Mesodermal cell (in vitro differentiated cells): ENCODE measurements around the gene GABRR3.

Source experiments
- H3K27ac ChIP-seq: 2 replicates; pipeline ENCODE4 v1.7.0; 2013; ENCODE audit warnings: mild to moderate bottlenecking, low read depth, low read length, moderate library complexity; ENCODE audit not compliant: severe bottlenecking
- H3K36me3 ChIP-seq: 2 replicates; pipeline ENCODE4 v1.7.1; 2013; ENCODE audit warnings: mild to moderate bottlenecking, low read length, moderate library complexity; ENCODE audit not compliant: control insufficient read depth, insufficient read depth
- H3K4me1 ChIP-seq: one replicate; pipeline ENCODE4 v1.7.1; 2013; ENCODE audit warnings: mild to moderate bottlenecking, low read length; ENCODE audit not compliant: insufficient read depth, control insufficient read depth, poor library complexity, severe bottlenecking
- H3K4me3 ChIP-seq: 2 replicates; pipeline ENCODE4 v1.7.0; 2013; ENCODE audit warnings: low read length, control low read depth, mild to moderate bottlenecking; ENCODE audit not compliant: insufficient read depth, poor library complexity, severe bottlenecking; ENCODE audit errors: extremely low read depth
- H3K9me3 ChIP-seq: 2 replicates; pipeline ENCODE4 v1.7.1; 2013; ENCODE audit warnings: mild to moderate bottlenecking, low read length, moderate library complexity; ENCODE audit not compliant: control insufficient read depth
- WGBS, 2 experiments: methylation state at CpG; one replicate each; pipeline ENCODE4 v1.1.5; 2013; ENCODE audit warnings: missing lambda C conversion rate in 2 of 2; ENCODE audit not compliant: insufficient coverage in 2 of 2; 5-methylcytosine and 5-hydroxymethylcytosine counted together

GABRR3 gene

DNA sequence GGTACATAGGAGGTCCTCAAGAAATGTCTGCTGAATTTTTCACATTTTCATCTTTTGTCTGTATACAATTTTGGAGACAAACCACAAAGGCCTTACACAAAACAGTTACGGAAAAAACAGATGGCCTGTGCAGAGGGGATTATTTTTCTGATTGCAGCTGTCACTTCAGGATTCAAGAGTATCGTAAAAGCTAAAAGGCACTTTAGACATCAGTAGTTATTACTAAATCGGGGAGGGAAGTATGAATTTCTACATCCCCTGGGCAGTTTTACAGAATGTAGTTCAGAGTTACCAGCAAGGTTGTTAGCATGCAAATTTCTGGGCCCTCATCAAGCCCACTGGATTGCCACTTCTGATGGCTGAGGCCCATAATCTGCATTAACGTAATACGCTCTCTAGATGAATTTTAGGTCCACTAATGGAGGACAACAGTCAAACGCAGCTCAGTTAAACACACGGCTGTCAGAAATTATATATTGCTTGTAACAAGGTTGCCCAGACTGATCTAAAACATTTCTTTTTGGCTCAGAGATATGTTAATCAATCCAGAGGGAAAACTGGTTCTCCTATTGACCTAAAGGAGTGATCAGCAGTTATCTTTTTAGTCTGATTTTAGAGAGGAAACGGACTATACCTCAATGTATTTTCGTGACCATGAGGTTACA is 64.0 kb downstream of the GABRR3 start:
- no peak overlapping the region for H3K27ac ChIP-seq
- H3K4me3 ChIP-seq = peak overlapping the region; percentile 47
- 96% methylated on average over 7 of the region's 9 CpGs for WGBS, 2 experiments
- H3K36me3 ChIP-seq = peaks cover 13% of the 10 kb centered on the region
- no peaks in the 10 kb centered on the region for H3K9me3 ChIP-seq
- peaks cover 8% of the 10 kb centered on the region for H3K4me1 ChIP-seq

- Histone ChIP-seq H3K27ac (no peak overlapping the region), H3K9me3 (no peaks in the 10 kb centered on the region), H3K4me3 (no peak overlapping the region), H3K4me1 (peaks cover 8% of the 10 kb centered on the region), H3K36me3 (peaks cover 15% of the 10 kb centered on the region)
- WGBS, 2 experiments = no CpG with 5 or more reads among the region's 1 CpG
Observed at GRCh38 chr3:97970156-97970555, 65.0 kb downstream of the GABRR3 start.

GRCh38 chr3:97969541-97969940 is 65.6 kb downstream of the GABRR3 start:
- WGBS, 2 experiments = 93% methylated on average over 4 of the region's 5 CpGs
- peaks cover 8% of the 10 kb centered on the region for H3K4me1 ChIP-seq
- H3K9me3 ChIP-seq = no peaks in the 10 kb centered on the region
- H3K4me3 ChIP-seq = no peak overlapping the region
- H3K36me3 ChIP-seq = peaks cover 18% of the 10 kb centered on the region
- H3K27ac ChIP-seq = no peak overlapping the region

GRCh38 chr3:97968376-97968775 is 66.7 kb downstream of the GABRR3 start:
- 80% methylated on average over 1 of the region's 1 CpG; no CpG with 5 or more reads in 1 of the 2 experiments for WGBS, 2 experiments
- Histone ChIP-seq H3K27ac (no peak overlapping the region), H3K9me3 (no peaks in the 10 kb centered on the region), H3K4me1 (peaks cover 8% of the 10 kb centered on the region), H3K4me3 (no peak overlapping the region), H3K36me3 (peaks cover 18% of the 10 kb centered on the region)

- H3K27ac ChIP-seq = no peak overlapping the region
- H3K4me3 ChIP-seq = no peak overlapping the region
- peaks cover 18% of the 10 kb centered on the region for H3K36me3 ChIP-seq
- H3K9me3 ChIP-seq = no peaks in the 10 kb centered on the region
- WGBS, 2 experiments = 88 to 94% methylated on average over 6 of the region's 8 CpGs
- peaks cover 8% of the 10 kb centered on the region for H3K4me1 ChIP-seq
Observed at GRCh38 chr3:97967966-97968365, 67.1 kb downstream of the GABRR3 start.

GRCh38 chr3:97960993-97961766 is 73.9 kb downstream of the GABRR3 start:
- Histone ChIP-seq H3K36me3 (peaks cover 22% of the 10 kb centered on the region), H3K4me3 (no peak overlapping the region), H3K4me1 (no peaks in the 10 kb centered on the region), H3K27ac (no peak overlapping the region), H3K9me3 (no peaks in the 10 kb centered on the region)
- 90 to 94% methylated on average over 1 to 2 of the region's 8 CpGs for WGBS, 2 experiments

GRCh38 chr3:97960551-97960950 is 74.6 kb downstream of the GABRR3 start:
- H3K4me1 ChIP-seq = no peaks in the 10 kb centered on the region
- H3K4me3 ChIP-seq = no peak overlapping the region
- WGBS, 2 experiments = 95 to 100% methylated on average over 2 of the region's 5 CpGs
- H3K9me3 ChIP-seq = no peaks in the 10 kb centered on the region
- no peak overlapping the region for H3K27ac ChIP-seq
- peaks cover 20% of the 10 kb centered on the region for H3K36me3 ChIP-seq

- Histone ChIP-seq H3K27ac (no peak overlapping the region), H3K4me3 (no peak overlapping the region), H3K36me3 (peaks cover 23% of the 10 kb centered on the region), H3K4me1 (no peaks in the 10 kb centered on the region), H3K9me3 (no peaks in the 10 kb centered on the region)
- 94 to 100% methylated on average over 1 to 3 of the region's 5 CpGs for WGBS, 2 experiments
Observed at GRCh38 chr3:97959872-97960271, 75.2 kb downstream of the GABRR3 start.

DNA sequence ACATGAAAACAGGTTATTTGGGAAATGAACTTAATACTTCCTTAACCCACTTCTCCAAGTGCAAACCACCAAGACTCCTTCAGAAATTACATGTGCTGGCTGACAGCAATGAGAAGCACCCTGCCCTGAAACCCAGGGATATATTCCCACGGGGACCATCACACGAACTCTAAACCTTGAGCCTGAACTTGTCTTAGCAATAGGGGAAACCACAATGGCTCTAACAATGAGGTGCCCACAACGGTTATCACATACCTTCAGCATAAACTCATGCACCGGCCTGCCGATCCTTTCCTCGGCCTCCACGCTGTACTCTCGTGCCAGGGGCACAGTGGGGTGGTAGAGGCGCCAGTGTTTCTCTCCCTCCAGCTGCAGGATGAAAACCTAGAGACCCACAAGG is 76.3 kb downstream of the GABRR3 start:
- H3K36me3 ChIP-seq = peaks cover 30% of the 10 kb centered on the region
- H3K4me1 ChIP-seq = no peaks in the 10 kb centered on the region
- no peak overlapping the region for H3K27ac ChIP-seq
- 93 to 99% methylated on average over 3 to 9 of the region's 9 CpGs for WGBS, 2 experiments
- no peaks in the 10 kb centered on the region for H3K9me3 ChIP-seq
- H3K4me3 ChIP-seq = no peak overlapping the region

GRCh38 chr3:97958396-97958795 is 76.7 kb downstream of the GABRR3 start:
- Histone ChIP-seq H3K36me3 (peaks cover 30% of the 10 kb centered on the region), H3K4me1 (no peaks in the 10 kb centered on the region), H3K4me3 (no peak overlapping the region), H3K9me3 (no peaks in the 10 kb centered on the region), H3K27ac (no peak overlapping the region)
- 88 to 100% methylated on average over 2 of the region's 2 CpGs for WGBS, 2 experiments
